HEK293 (cell line): ENCODE data around the gene POM121L2.
A peak's percentile ranks its signal among the peaks of the same experiment; 100 is the strongest.

Experiments
- BCL11A ChIP-seq: fragments of 450-650 bp; formaldehyde crosslinking; IDR thresholded peaks from 2 replicates; pipeline ENCODE4 v1.5.1; 2016; ENCODE audit warnings: low read depth, missing biosample characterization, missing genetic modification characterization
- EGR2 ChIP-seq: fragments of 450-650 bp; formaldehyde crosslinking; IDR thresholded peaks from 2 replicates; pipeline ENCODE4 v1.5.1; 2016; ENCODE audit warnings: low read depth, missing biosample characterization, missing genetic modification characterization
- GLIS2 ChIP-seq: fragments of 450-650 bp; formaldehyde crosslinking; IDR thresholded peaks from 2 replicates; pipeline ENCODE4 v1.5.1; 2016; ENCODE audit warnings: missing biosample characterization, missing genetic modification characterization
- HIC1 ChIP-seq: fragments of 450-650 bp; formaldehyde crosslinking; IDR thresholded peaks from 2 replicates; pipeline ENCODE4 v1.5.1; 2016; ENCODE audit warnings: missing biosample characterization, missing genetic modification characterization
- HOXA7 ChIP-seq: sonication (generic); formaldehyde crosslinking; IDR thresholded peaks from 2 replicates; pipeline ENCODE4 v1.8.1; 2022; ENCODE audit warnings: missing genetic modification reagents, borderline replicate concordance
- KLF9 ChIP-seq: fragments of 450-650 bp; formaldehyde crosslinking; IDR thresholded peaks from 2 replicates; pipeline ENCODE4 v1.5.1; 2016; ENCODE audit warnings: missing biosample characterization, missing genetic modification characterization, low read depth
- SCRT2 ChIP-seq: fragments of 450-650 bp; formaldehyde crosslinking; IDR thresholded peaks from 2 replicates; pipeline ENCODE4 v1.5.1; 2016; ENCODE audit warnings: missing biosample characterization, missing genetic modification characterization
- TCF7L2 ChIP-seq: IDR thresholded peaks from 2 replicates; pipeline ENCODE4 v1.6.1; 2011; ENCODE audit warnings: low read depth, mild to moderate bottlenecking, inconsistent platforms, low read length, moderate library complexity, borderline replicate concordance
- ZFHX2 ChIP-seq: fragments of 450-650 bp; formaldehyde crosslinking; conservative IDR thresholded peaks from 2 replicates; pipeline ENCODE4 v1.5.1; 2016; ENCODE audit warnings: missing biosample characterization, missing genetic modification characterization
- ZFP37 ChIP-seq: fragments of 450-650 bp; formaldehyde crosslinking; IDR thresholded peaks from 2 replicates; pipeline ENCODE4 v1.5.1; 2016; ENCODE audit warnings: missing biosample characterization, missing genetic modification characterization
- ZNF140 ChIP-seq: fragments of 450-650 bp; formaldehyde crosslinking; IDR thresholded peaks from 2 replicates; pipeline ENCODE4 v1.5.1; 2016; ENCODE audit warnings: missing biosample characterization, missing genetic modification characterization
- ZNF202 ChIP-seq: fragments of 450-650 bp; formaldehyde crosslinking; IDR thresholded peaks from 2 replicates; pipeline ENCODE4 v1.5.1; 2016; ENCODE audit warnings: missing biosample characterization, missing genetic modification characterization, borderline replicate concordance
- ZNF223 ChIP-seq: fragments of 450-650 bp; formaldehyde crosslinking; IDR thresholded peaks from 2 replicates; pipeline ENCODE4 v1.5.1; 2016; ENCODE audit warnings: missing biosample characterization, missing genetic modification characterization
- ZNF239 ChIP-seq: fragments of 450-650 bp; formaldehyde crosslinking; IDR thresholded peaks from 2 replicates; pipeline ENCODE4 v1.5.1; 2016; ENCODE audit warnings: missing biosample characterization, missing genetic modification characterization
- ZNF280C ChIP-seq: fragments of 450-650 bp; formaldehyde crosslinking; IDR thresholded peaks from 2 replicates; pipeline ENCODE4 v1.5.1; 2016; ENCODE audit warnings: missing biosample characterization, missing genetic modification characterization
- ZNF350 ChIP-seq: fragments of 450-650 bp; formaldehyde crosslinking; IDR thresholded peaks from 2 replicates; pipeline ENCODE4 v1.5.0; 2017; ENCODE audit warnings: missing biosample characterization, mild to moderate bottlenecking, missing genetic modification characterization
- ZNF354C ChIP-seq: fragments of 450-650 bp; formaldehyde crosslinking; IDR thresholded peaks from 2 replicates; pipeline ENCODE4 v1.5.1; 2016; ENCODE audit warnings: missing biosample characterization, missing genetic modification characterization, low read depth, borderline replicate concordance
- ZNF37A ChIP-seq: fragments of 450-650 bp; IDR thresholded peaks from 2 replicates; pipeline ENCODE4 v1.5.1; 2018; ENCODE audit warnings: missing biosample characterization, missing genetic modification characterization
- ZNF404 ChIP-seq: fragments of 450-650 bp; formaldehyde crosslinking; IDR thresholded peaks from 2 replicates; pipeline ENCODE4 v1.5.1; 2017; ENCODE audit warnings: missing biosample characterization, missing genetic modification characterization
- ZNF510 ChIP-seq: fragments of 450-650 bp; formaldehyde crosslinking; IDR thresholded peaks from 2 replicates; pipeline ENCODE4 v1.5.1; 2018; ENCODE audit warnings: mild to moderate bottlenecking, missing genetic modification characterization, missing biosample characterization; ENCODE audit not compliant: insufficient replicate concordance
- ZNF555 ChIP-seq: fragments of 450-650 bp; formaldehyde crosslinking; conservative IDR thresholded peaks from 2 replicates; pipeline ENCODE4 v1.5.1; 2017; ENCODE audit warnings: missing biosample characterization, mild to moderate bottlenecking, missing genetic modification characterization, inconsistent platforms
- ZNF580 ChIP-seq: fragments of 450-650 bp; formaldehyde crosslinking; IDR thresholded peaks from 2 replicates; pipeline ENCODE4 v1.5.1; 2016; ENCODE audit warnings: missing biosample characterization, missing genetic modification characterization
- ZNF585B ChIP-seq: fragments of 450-650 bp; formaldehyde crosslinking; IDR thresholded peaks from 2 replicates; pipeline ENCODE4 v1.5.1; 2016; ENCODE audit warnings: missing biosample characterization, missing genetic modification characterization
- ZNF660 ChIP-seq: fragments of 450-650 bp; IDR thresholded peaks from 2 replicates; pipeline ENCODE4 v1.5.1; 2018; ENCODE audit warnings: missing biosample characterization, mild to moderate bottlenecking, missing genetic modification characterization
- ZNF664 ChIP-seq: fragments of 450-650 bp; formaldehyde crosslinking; IDR thresholded peaks from 2 replicates; pipeline ENCODE4 v1.5.1; 2016; ENCODE audit warnings: missing biosample characterization, missing genetic modification characterization
- ZNF704 ChIP-seq: fragments of 450-650 bp; formaldehyde crosslinking; IDR thresholded peaks from 2 replicates; pipeline ENCODE4 v1.5.1; 2016; ENCODE audit warnings: missing biosample characterization, missing genetic modification characterization
- ZNF76 ChIP-seq: fragments of 450-650 bp; formaldehyde crosslinking; IDR thresholded peaks from 2 replicates; pipeline ENCODE4; 2016; ENCODE audit warnings: low read depth, missing biosample characterization, missing genetic modification characterization, borderline replicate concordance
- ZNF776 ChIP-seq: fragments of 450-650 bp; formaldehyde crosslinking; IDR thresholded peaks from 2 replicates; pipeline ENCODE4 v1.5.0; 2017; ENCODE audit warnings: missing biosample characterization, missing genetic modification characterization, borderline replicate concordance
- ZNF791 ChIP-seq: fragments of 450-650 bp; formaldehyde crosslinking; IDR thresholded peaks from 2 replicates; pipeline ENCODE4 v1.5.1; 2016; ENCODE audit warnings: missing biosample characterization, missing genetic modification characterization
- ZNF830 ChIP-seq: fragments of 450-650 bp; IDR thresholded peaks from 2 replicates; pipeline ENCODE4 v1.5.0; 2018; ENCODE audit warnings: missing biosample characterization, missing genetic modification characterization, low read depth, mild to moderate bottlenecking, moderate library complexity
- TF ChIP-seq, protein P1 (sequence below): fragments of 450-650 bp; formaldehyde crosslinking; IDR thresholded peaks from 2 replicates; pipeline ENCODE4 v1.5.1; 2017; ENCODE audit warnings: missing biosample characterization, missing genetic modification characterization

The POM121L2 gene

GRCh38 chr6:27275025-27275956, 36.8 kb downstream of the POM121L2 start (continued):
- peak; percentile 90 for TF ChIP-seq ZNF580 (tag by site-specific recombination)
- TF ChIP-seq HOXA7: no peak
- TF ChIP-seq ZNF280C (tag by site-specific recombination): no peak
- no peak for TF ChIP-seq ZNF791 (tag by site-specific recombination)
- TF ChIP-seq ZNF223: no peak
- TF ChIP-seq, protein P1, sequence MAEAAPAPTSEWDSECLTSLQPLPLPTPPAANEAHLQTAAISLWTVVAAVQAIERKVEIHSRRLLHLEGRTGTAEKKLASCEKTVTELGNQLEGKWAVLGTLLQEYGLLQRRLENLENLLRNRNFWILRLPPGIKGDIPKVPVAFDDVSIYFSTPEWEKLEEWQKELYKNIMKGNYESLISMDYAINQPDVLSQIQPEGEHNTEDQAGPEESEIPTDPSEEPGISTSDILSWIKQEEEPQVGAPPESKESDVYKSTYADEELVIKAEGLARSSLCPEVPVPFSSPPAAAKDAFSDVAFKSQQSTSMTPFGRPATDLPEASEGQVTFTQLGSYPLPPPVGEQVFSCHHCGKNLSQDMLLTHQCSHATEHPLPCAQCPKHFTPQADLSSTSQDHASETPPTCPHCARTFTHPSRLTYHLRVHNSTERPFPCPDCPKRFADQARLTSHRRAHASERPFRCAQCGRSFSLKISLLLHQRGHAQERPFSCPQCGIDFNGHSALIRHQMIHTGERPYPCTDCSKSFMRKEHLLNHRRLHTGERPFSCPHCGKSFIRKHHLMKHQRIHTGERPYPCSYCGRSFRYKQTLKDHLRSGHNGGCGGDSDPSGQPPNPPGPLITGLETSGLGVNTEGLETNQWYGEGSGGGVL (tag by site-specific recombination): peak; percentile 71
- TF ChIP-seq ZFHX2: no peak
- TF ChIP-seq ZNF76: no peak
- TF ChIP-seq ZNF140: no peak
- no peak for TF ChIP-seq ZNF239 (tag by site-specific recombination)
- TF ChIP-seq EGR2 (tag by site-specific recombination): no peak
- TF ChIP-seq ZNF404: no peak
- no peak for TF ChIP-seq ZNF830 (tag by site-specific recombination)
- TF ChIP-seq HIC1 (tag by site-specific recombination): 0 out of 2 replicates have a peak, but pooled peaks have one; percentile 29
- TF ChIP-seq KLF9 (tag by site-specific recombination): no peak
- TF ChIP-seq TCF7L2: no peak
- no peak for TF ChIP-seq ZNF704
- TF ChIP-seq ZNF202 (tag by site-specific recombination): no peak
- TF ChIP-seq SCRT2 (tag by site-specific recombination): peak; percentile 93
- TF ChIP-seq GLIS2: 0 out of 2 replicates have a peak, but pooled peaks have one; percentile 46
- TF ChIP-seq ZNF354C: no peak
- TF ChIP-seq ZNF350 (tag by site-specific recombination): no peak
- TF ChIP-seq ZNF660 (tag by site-specific recombination): peak; percentile 82
- no peak for TF ChIP-seq ZNF585B (tag by site-specific recombination)
- no peak for TF ChIP-seq ZFP37 (tag by site-specific recombination)
- no peak for TF ChIP-seq ZNF555
- TF ChIP-seq ZNF510 (tag by site-specific recombination): no peak
- TF ChIP-seq BCL11A (tag by site-specific recombination): no peak
- no peak for TF ChIP-seq ZNF37A (tag by site-specific recombination)
- TF ChIP-seq ZNF776 (tag by site-specific recombination): no peak
- no peak for TF ChIP-seq ZNF664 (tag by site-specific recombination)
